HG03558 (cell line): Measurements from ENCODE around the gene PSMA2.

Experiments
- ATAC-seq: cut with Tn5 transposase; IDR thresholded peaks from one replicate; pipeline ENCODE4 v1.9.1; 2021; ENCODE audit warnings: moderate number of reproducible peaks; ENCODE audit not compliant: unreplicated experiment; ENCODE audit errors: extremely low read depth

Gene PSMA2

DNA sequence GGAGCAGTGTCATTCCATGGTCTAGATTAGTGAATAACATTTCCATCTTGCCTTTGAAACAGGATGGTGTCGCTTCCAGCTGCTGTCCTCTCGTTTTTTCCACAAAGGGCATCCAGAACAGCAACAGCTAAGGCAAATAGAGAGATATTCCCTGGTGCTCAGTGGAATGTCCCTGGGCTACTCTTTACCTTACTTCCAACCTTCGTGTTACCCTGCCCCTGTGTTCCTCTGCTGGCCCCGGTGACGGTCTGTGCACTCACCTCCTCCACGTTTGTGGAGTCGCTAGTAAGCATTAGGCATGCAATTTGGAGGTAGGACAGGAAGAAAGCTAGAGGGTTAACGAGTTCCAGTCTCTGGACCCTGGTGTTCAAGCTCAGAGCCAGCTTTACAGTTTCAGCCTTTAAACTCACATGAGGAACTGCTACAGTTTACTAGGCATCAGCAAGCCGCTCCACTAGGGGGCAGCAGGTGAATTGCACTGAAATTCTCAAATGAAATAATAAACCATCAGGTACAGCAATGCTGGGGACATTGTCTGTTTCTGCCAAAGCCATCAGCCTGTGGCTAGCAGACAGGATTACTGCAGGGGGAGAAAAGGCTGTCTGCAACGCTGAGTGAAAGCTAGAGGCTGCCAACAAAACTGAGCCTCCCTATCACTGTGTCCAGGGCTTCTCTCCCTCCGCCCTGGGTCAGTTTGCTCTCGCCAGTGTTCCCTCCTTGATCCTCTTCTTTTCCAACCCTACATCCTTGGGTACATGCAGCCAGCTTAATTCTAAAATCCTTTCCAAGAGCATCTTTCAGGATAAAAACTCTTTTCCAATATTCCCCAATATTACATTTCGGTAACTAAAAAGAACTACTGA lies 9.2 kb upstream of the PSMA2 start:
- ATAC-seq, result no peak

DNA sequence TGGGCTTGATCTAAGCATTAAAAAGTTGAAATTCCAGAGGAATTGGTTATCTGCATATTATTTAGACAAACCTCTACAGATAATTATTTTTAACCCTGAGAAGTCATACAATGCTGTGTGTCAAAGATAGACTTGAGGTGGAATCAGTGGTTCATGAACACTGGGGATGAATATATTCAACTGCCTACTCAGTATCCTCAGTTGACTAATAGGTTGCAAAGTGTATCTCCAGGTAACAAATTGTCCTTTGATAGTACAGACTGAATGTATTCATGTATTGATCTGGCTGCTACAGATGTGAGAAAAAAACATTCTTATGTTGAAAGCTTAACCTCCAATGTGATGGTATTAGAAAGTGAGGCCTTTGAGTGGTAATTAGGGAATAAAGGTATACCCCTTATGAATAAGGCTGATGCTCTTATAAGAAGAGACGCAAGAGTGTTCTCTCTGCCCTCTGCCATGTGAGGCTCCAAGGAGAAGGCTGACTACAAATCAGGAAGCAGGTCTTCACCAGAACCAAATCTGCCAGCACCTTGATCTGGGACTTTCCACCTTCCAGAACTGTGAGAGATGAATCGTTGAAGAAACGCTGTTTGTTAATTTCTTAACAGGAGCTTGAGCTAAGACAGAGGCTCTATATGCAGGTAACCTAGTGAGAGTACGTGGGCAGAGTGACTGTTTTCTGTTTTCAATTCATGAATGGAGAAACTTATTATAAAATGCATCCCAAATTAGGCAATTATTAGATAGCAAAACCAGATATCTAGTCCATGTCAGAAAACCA lies 7.7 kb upstream of the PSMA2 start:
- ATAC-seq, result no peak

- no peak for ATAC-seq
These were observed 3.9 kb upstream of the PSMA2 start for GRCh38 chr7:42935861-42936260.

GRCh38 chr7:42934291-42934690 lies 2.3 kb upstream of the PSMA2 start:
- ATAC-seq, result no peak

DNA sequence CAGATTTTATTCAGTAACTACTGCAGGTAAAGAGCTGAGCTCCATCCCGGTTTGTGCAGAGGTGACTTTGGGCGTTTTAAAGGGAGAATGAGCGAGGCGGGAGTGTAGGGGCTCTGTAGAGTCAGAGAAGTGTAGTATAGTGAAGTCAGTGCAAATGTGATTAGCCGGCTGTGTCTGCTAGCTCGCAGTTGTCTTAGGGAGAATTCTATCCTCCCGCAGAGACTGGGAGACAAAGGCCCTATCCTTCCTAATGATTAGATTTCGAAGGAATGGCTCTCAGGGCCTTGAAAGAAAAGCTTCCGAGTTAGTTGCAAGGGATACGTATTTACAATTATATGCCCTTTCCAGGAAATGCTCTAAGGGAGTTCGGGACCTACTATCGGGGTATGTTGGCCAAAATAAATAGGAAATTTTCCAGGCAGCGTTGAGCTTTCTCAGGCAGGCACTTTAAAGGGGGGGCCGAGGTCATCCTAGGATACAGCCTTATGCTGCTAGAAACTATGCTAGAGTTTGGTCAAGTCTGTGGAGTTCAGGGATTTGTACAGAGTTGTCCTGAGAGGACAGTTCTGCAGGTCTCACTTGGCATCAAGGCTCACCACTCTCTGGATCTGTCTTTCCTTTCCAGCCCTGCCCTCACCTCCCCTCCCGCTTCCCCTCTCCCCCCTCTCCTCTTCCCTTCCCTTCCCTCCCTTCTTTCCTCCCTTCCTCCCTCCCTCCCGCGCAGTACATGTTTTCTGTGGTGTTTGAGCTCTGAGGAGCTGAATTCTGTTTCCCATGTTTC lies 1.0 kb upstream of the PSMA2 start:
- ATAC-seq, result no peak

- no peak for ATAC-seq
These were observed 534 bp downstream of the PSMA2 start for GRCh38 chr7:42931447-42931833.

DNA sequence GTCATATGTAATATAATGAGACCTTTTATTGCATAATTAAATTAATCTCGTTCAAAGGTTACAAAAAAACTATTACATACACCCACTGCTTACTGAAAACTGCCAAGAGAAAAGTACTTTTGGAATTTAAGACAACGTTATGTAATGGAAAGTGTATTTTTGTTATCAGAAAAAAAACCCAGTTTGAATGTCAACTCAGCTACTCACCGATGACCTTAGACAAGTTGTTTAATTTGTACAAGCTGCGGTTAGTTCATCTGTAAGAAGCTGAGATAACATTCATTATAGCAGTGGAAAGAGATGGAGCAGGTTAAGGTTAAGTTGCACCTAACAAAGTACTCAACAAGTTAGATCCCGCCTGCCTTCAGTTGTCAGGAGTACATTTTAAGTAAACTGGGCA lies 1.1 kb downstream of the PSMA2 start:
- ATAC-seq, result no peak

DNA sequence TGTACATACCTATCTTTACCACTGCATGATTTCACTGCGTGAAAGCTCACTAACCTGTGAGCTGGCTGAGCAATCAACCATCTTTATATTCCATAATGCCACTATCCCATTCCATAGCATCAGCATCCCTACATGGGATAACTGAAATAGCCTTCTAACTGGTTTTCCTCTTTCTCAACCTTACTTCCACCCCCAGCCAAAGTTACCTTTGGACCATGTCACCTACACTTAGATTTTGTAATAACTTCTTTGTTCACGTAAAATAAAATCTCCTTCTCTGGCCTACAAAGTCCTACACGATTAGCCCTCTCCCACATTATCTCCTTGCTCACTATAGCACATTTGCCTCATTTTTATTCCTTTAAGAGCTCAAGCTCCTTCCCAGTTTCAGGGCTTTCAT lies 2.5 kb downstream of the PSMA2 start:
- ATAC-seq, result no peak

DNA sequence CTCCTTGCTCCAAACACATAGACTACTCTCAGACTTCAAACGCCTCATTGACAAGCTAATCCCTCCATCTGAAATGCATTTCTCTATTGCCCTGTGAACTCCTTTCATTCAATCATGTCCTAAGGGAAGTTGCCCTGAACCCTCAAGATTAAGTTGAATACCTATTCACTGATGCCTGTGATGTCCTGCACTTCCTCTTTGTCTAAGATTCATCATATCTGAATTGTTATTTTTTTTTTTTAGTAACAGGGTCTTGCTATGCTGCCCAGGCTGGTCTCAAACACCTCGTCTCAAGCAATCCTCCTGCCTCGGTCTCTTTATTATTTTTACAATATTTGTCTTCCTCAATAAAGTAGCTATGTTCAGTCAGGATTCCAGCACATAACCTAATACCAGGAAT lies 3.2 kb downstream of the PSMA2 start:
- no peak for ATAC-seq

DNA sequence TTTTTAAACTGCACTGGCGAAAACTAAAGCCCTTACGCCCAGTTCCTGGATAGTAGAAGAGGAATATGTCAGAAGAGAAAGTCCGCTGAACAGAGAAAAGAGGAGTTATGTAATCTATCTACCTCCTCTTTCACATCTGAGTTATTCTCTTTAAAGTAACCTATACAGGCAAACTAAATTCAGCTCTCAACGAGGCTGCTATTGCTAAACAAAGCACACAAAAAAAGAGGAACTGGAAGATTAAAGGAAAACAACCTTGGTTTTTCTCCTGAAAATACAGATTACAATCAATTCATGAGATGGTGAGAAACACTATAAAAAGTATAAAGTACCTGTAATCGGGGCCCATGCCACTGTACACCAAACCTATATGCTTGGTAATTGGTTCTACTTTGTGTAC lies 5.8 kb downstream of the PSMA2 start:
- ATAC-seq, result no peak

DNA sequence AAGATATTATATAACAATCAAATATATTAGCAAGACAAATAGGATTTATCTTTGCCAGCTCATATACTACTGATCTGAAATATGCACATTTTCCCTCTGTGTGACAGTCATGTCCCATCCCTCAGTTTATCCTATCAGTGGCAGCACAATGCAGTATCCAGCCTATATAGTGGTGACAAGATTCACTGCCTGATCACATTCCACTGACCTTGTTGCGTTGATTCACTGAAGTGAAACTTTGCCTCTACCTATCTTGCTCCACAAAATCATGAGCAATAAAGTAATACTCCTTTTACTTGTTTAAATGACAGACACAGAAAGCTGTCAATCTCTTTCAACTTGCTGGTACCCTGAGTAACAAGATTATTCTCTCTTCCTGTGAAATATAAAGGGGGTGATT lies 6.3 kb downstream of the PSMA2 start:
- no peak for ATAC-seq

GRCh38 chr7:42924223-42924838 lies 7.6 kb downstream of the PSMA2 start:
- ATAC-seq, result no peak

GRCh38 chr7:42922017-42922753 lies 9.8 kb downstream of the PSMA2 start:
- no peak for ATAC-seq

DNA sequence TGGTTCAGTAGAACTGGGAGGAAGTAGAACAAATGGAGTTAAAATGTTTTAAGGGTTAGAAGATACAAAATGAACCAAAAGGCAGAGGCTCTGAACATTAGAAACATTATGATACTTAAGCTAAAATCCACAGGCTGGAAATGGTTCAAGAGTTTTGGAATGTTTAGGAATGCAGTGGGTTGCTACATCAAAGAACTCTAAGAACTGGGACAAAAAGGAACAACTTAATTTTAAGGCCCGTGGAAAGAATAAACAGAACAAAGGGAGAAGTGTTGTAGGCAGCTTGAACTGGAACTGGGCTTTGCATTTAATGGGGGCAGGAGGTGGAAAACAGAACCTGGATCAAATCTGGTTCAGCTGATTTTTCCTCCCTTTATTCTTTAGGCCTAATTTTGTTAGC lies 16.6 kb downstream of the PSMA2 start:
- ATAC-seq, result no peak

DNA sequence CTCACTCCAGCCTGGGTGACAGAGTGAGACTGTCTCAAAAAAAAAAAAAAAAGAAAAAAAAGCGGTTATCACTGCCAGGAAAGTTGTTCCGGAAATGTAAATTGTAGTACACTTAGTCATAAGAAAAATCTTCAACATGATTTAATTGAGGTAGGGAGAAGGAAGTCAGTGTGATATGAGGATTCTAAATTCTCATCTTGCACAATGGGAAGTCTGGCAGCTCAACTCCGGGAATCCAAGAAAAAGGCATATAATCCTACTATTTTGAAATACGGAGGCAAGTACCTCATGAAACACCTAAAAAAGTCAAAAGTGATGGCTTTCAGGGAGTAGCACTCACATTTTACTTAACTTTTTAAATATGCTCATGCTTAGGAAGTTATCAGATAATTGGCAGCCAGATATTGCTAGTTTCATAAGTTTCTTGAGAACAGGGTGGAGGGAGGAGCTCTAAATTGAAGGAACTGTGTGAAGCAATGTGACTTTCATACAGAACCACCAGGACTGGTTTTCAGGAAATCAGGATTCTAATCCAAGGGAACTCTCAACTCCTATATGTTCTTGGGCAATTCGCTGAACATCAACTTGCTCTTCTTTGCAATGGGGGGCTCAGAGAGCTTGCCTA lies 17.4 kb downstream of the PSMA2 start:
- no peak for ATAC-seq

DNA sequence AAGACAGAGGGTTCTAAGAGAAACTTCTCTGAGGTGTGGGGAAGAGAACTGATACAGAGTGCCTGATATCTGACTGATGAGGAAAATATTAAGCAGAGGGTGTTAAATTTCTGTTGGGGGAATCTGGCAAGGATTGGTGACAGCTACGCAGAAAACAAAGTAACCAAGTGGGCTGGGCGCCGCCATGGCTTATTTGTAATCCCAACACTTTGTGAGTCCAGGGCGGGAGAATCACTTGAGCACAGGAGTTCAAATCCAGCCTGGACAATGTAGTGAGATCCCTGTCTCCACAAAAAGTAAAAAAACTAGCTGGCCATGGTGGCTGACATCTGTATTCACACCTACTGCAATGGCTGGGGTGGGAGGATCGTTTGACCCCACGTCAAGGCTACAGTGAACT lies 18.0 kb downstream of the PSMA2 start:
- ATAC-seq, result no peak

DNA sequence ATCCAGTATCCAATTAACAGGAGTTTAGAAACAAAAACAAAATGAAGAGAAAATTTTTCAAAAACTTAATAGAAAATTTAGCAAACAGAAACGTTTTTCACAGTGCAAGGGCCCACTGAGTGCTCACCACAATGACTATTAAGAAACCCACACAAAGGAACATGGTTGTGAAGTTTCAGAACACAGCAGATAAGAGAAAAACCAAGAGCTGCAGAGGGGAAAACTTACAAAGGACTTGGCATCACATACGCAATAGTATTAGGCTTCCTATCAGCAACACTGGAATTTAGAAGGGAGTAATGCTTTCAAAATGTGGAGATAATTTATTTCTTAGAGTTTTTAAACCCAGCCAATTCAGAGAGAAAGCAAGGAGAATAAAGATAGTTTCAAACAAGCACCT lies 18.4 kb downstream of the PSMA2 start:
- no peak for ATAC-seq

DNA sequence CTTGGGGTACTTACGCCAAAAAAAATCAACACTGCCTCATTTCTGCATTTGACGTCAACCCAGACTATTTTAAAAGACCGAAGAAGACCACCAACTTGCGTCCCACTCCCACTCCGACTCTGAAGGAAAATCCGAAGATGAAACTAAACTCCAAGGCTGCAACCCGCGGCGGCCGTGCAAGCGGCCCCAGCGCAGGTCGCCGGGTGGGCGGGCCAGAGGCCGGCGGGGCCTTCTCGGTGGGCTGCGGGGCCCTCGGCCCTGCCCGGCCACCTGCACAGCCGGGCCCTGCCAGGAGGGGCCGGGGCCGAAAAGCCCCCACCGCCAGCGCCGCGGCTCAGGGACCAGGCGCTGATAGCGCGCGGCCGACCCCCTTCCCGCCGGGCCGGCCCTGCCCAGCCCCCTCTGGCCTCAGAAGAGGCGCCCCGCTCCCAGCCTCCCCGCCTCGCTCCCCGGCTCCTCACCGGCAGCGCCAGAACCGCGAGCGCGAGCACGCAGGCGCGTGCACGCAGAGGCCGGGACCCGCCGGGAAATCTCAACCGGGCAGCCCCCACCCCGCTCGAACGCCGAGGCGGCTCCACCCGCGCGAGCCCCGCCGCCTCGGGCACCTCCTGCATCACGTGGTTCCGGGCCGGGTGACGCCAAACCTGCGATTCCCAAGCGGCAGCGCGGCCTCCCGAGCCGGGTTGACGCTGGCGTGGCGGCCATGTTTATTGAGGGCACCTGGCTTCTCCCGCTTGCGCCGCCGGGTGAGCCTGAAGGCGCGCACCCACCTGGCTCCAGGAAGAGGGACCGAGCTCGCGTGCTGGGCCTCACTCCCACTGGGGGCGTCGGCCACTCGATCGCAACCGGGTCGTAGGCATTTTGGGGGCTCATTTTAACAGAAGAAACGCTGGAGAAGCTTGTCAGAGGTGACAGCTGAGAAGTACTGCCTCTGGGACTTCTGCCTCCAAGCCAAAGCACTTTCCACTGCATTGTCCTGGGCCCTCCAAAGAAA lies 20.2 kb downstream of the PSMA2 start, which contains the start of gene C7orf25:
C7orf25 (minus strand) TSS at position 617 of the 994 bp plus-strand sequence. CDS start 1,170 bp downstream, outside the sequence.
- peak; percentile 92 for ATAC-seq
